GM23338 (cell line): ENCODE data around the gene NRP1. TPM values are rescaled to one million over a fixed set of nuclear protein-coding genes. Genes with fewer than 3 reads are reported as not detected.

Experiments used
- ATAC-seq: fragments of 200-7000 bp; cut with Tn5 transposase; 3 replicates; pipeline ENCODE4 v1.9.1; 2020
- DNase-seq: peaks from one replicate; pipeline ENCODE4 v3.0.0-alpha.2; 2015; ENCODE audit warnings: low spot score
- H2AFZ ChIP-seq: fragments of 200-600 bp; sonication (generic); 2 replicates; pipeline ENCODE4 v1.8.0; 2016; ENCODE audit warnings: antibody characterized with exemption, mild to moderate bottlenecking, moderate library complexity
- H3F3A ChIP-seq: fragments of 200-600 bp; sonication (generic); replicated peaks from 2 replicates; pipeline ENCODE4 v1.8.0; 2017; ENCODE audit warnings: antibody characterized with exemption, mixed run types, low read depth
- H3K27ac ChIP-seq: fragments of 200-600 bp; sonication (generic); 2 replicates; pipeline ENCODE4 v1.6.1; 2016; ENCODE audit warnings: low read depth
- H3K27me3 ChIP-seq: fragments of 200-600 bp; sonication (generic); 2 replicates; pipeline ENCODE4 v1.8.0; 2016; ENCODE audit warnings: mild to moderate bottlenecking, mixed run types, moderate library complexity; ENCODE audit not compliant: insufficient read depth
- H3K36me3 ChIP-seq: fragments of 200-600 bp; sonication (generic); 2 replicates; pipeline ENCODE4 v1.8.0; 2016; ENCODE audit warnings: mild to moderate bottlenecking; ENCODE audit not compliant: insufficient read depth
- H3K4me1 ChIP-seq: fragments of 200-600 bp; sonication (generic); 2 replicates; pipeline ENCODE4 v1.8.0; 2016; ENCODE audit warnings: mild to moderate bottlenecking, moderate library complexity; ENCODE audit not compliant: insufficient read depth
- H3K4me2 ChIP-seq: fragments of 200-600 bp; sonication (generic); 2 replicates; pipeline ENCODE4 v1.7.1; 2017; ENCODE audit warnings: mixed run types
- H3K4me3 ChIP-seq: fragments of 200-600 bp; sonication (generic); 2 replicates; pipeline ENCODE4 v1.6.1; 2016; ENCODE audit warnings: mixed run types
- H3K79me2 ChIP-seq: fragments of 200-600 bp; sonication (generic); replicated peaks from 2 replicates; pipeline ENCODE4 v1.8.0; 2017; ENCODE audit warnings: mild to moderate bottlenecking; ENCODE audit not compliant: insufficient read depth
- H3K9me2 ChIP-seq: fragments of 200-600 bp; sonication (generic); 2 replicates; pipeline ENCODE4 v1.8.0; 2017; ENCODE audit not compliant: insufficient read depth
- H4K20me1 ChIP-seq: fragments of 200-600 bp; sonication (generic); replicated peaks from 2 replicates; pipeline ENCODE4 v1.8.0; 2017; ENCODE audit warnings: mild to moderate bottlenecking; ENCODE audit not compliant: insufficient read depth
- H3K27ac Mint-ChIP-seq: 2 replicates; pipeline ENCODE4 v1.8.0; 2020; ENCODE audit warnings: inconsistent platforms, mild to moderate bottlenecking, moderate library complexity, mixed read lengths
- H3K27me3 Mint-ChIP-seq: 3 replicates; pipeline ENCODE4 v1.8.0; 2022; ENCODE audit warnings: low read depth, mild to moderate bottlenecking, moderate library complexity, mixed read lengths, inconsistent platforms; ENCODE audit not compliant: insufficient read depth, poor library complexity
- H3K36me3 Mint-ChIP-seq: 3 replicates; pipeline ENCODE4 v1.8.0; 2021; ENCODE audit warnings: low read depth, mild to moderate bottlenecking, inconsistent platforms, moderate library complexity, mixed read lengths
- H3K4me1 Mint-ChIP-seq: 3 replicates; pipeline ENCODE4 v1.8.0; 2020; ENCODE audit warnings: mild to moderate bottlenecking, inconsistent platforms, mixed read lengths
- H3K4me3 Mint-ChIP-seq: 3 replicates; pipeline ENCODE4 v1.8.0; 2021; ENCODE audit warnings: moderate library complexity, mild to moderate bottlenecking, inconsistent platforms, mixed read lengths
- H3K9me3 Mint-ChIP-seq: 3 replicates; pipeline ENCODE4 v1.8.0; 2020; ENCODE audit warnings: moderate library complexity, mild to moderate bottlenecking, inconsistent platforms, mixed read lengths
- CREB1 ChIP-seq: fragments of 250-450 bp; sonication (Bioruptor Pico); IDR thresholded peaks from 2 replicates; pipeline ENCODE4 v1.5.0; 2020; ENCODE audit warnings: low read depth, mild to moderate bottlenecking, moderate library complexity
- CTCF ChIP-seq, 2 experiments: fragments of 200-600 bp in 1 of 2; sonication (generic) in 1 of 2; conservative IDR thresholded peaks; 2 replicates each; pipeline versions ENCODE4 v1.5.1 to v1.6.1; 2016 to 2017; ENCODE audit warnings: antibody characterized with exemption in 2 of 2, low read depth in 2 of 2, mild to moderate bottlenecking in 2 of 2, moderate library complexity in 1 of 2
- EZH2phosphoT487 ChIP-seq: fragments of 200-600 bp; sonication (generic); IDR thresholded peaks from one replicate; pipeline ENCODE4 v1.8.1; 2018; ENCODE audit warnings: antibody characterized with exemption; ENCODE audit not compliant: unreplicated experiment
- JUNB ChIP-seq: IDR thresholded peaks from one replicate; pipeline ENCODE4 v1.6.1; 2016; ENCODE audit warnings: antibody characterized with exemption; ENCODE audit not compliant: unreplicated experiment
- NANOG ChIP-seq: IDR thresholded peaks from 2 replicates; pipeline ENCODE4 v1.6.1; 2016; ENCODE audit warnings: antibody characterized with exemption, borderline replicate concordance
- POLR2AphosphoS5 ChIP-seq: IDR thresholded peaks from 2 replicates; pipeline ENCODE4 v1.6.1; 2016; ENCODE audit warnings: antibody characterized with exemption, low read depth
- REST ChIP-seq: IDR thresholded peaks from one replicate; pipeline ENCODE4 v1.6.1; 2018; ENCODE audit warnings: antibody characterized with exemption; ENCODE audit not compliant: unreplicated experiment
- ZNF114 ChIP-seq: fragments of 250-450 bp; sonication (Bioruptor Pico); IDR thresholded peaks from 2 replicates; pipeline ENCODE4 v1.5.0; 2020; ENCODE audit warnings: mild to moderate bottlenecking, moderate library complexity
- polyA plus RNA-seq: library from polyadenylated mRNA; unstranded; fragments of >200 nt; fragmentation: Nextera tagmentation; extraction: Ambion mirVana; gene quantifications from 2 replicates; pipeline ENCODE4 v1.2.1, GENCODE V29; 2016
- total RNA-seq: library from RNA; depleted of rRNA; stranded (reverse); fragments of >200 nt; shearing (Covaris generic); gene quantifications from 2 replicates; pipeline ENCODE4 v1.2.3, GENCODE V29; 2014

Gene NRP1
- total and polyA plus RNA-seq, 2 experiments from 2014 or later = 2.9 to 3.5 TPM

GRCh38 chr10:33330543-33331378, 3.7 kb downstream of the NRP1 start:
- no peak for TF ChIP-seq CREB1 (CRISPR knock-in tag)
- peak; percentile 92 to 97 for TF ChIP-seq CTCF (conservative IDR thresholded peaks at IDR 0.05; ENCODE audit: low read depth in 2 of 2)
- Histone ChIP-seq H3K27me3 (peaks cover 36% of the 10 kb centered on the region), H3K79me2 (no peaks in the 10 kb centered on the region), H3K4me1 (peaks cover 15% of the 10 kb centered on the region), H3K4me2 (no peak overlapping the region), H3K27ac (no peak overlapping the region), H3K4me3 (no peak overlapping the region), H4K20me1 (no peaks in the 10 kb centered on the region), H3K9me2 (no peaks in the 10 kb centered on the region), H2AFZ (no peak overlapping the region), H3F3A (no peaks in the 10 kb centered on the region), H3K36me3 (no peaks in the 10 kb centered on the region)
- no peak overlapping the region for H3K4me3 Mint-ChIP-seq
- no peak overlapping the region for H3K27ac Mint-ChIP-seq
- H3K27me3 Mint-ChIP-seq = peaks cover 25% of the 10 kb centered on the region
- ATAC-seq (peak; percentile 4; the same call in 1 of the 3 replicates), DNase-seq (peak; percentile 81)
- H3K4me1 Mint-ChIP-seq = peaks cover 26% of the 10 kb centered on the region
- H3K9me3 Mint-ChIP-seq = no peaks in the 10 kb centered on the region; the same call in 2 of the 3 replicates
- no peaks in the 10 kb centered on the region for H3K36me3 Mint-ChIP-seq

- Mint-ChIP-seq H3K27ac (no peak overlapping the region), H3K9me3 (no peaks in the 10 kb centered on the region; the same call in 2 of the 3 replicates), H3K27me3 (peaks cover 15% of the 10 kb centered on the region), H3K36me3 (no peaks in the 10 kb centered on the region), H3K4me1 (peaks cover 26% of the 10 kb centered on the region), H3K4me3 (no peak overlapping the region)
- Histone ChIP-seq H3K4me2 (no peak overlapping the region), H3K4me3 (no peak overlapping the region), H3K27ac (no peak overlapping the region), H4K20me1 (no peaks in the 10 kb centered on the region), H3K9me2 (no peaks in the 10 kb centered on the region), H2AFZ (no peak overlapping the region), H3F3A (no peaks in the 10 kb centered on the region), H3K79me2 (no peaks in the 10 kb centered on the region), H3K4me1 (peaks cover 15% of the 10 kb centered on the region), H3K36me3 (no peaks in the 10 kb centered on the region), H3K27me3 (peaks cover 21% of the 10 kb centered on the region)
- no peak for DNase-seq
- no peak for ATAC-seq
- TF ChIP-seq EZH2phosphoT487 (no peak), ZNF114 (CRISPR knock-in tag) (no peak), NANOG (no peak), JUNB (no peak), CTCF (conservative IDR thresholded peaks at IDR 0.05; ENCODE audit: low read depth in 2 of 2) (no peak), REST (no peak), POLR2AphosphoS5 (no peak), CREB1 (CRISPR knock-in tag) (no peak)
Observed at GRCh38 chr10:33329178-33329577, 5.3 kb downstream of the NRP1 start.
